SU-DHL-6 (cell line): ENCODE results near the gene HOXA7.

Experiments used
- CTCF ChIP-seq: fragments of 200-600 bp; sonication (generic); IDR thresholded peaks from one replicate; pipeline ENCODE4 v1.5.1; 2017; ENCODE audit warnings: antibody characterized with exemption, mild to moderate bottlenecking, low read length, moderate library complexity; ENCODE audit not compliant: insufficient read depth, poor library complexity, severe bottlenecking
- EZH2phosphoT487 ChIP-seq: fragments of 200-600 bp; sonication (generic), shearing (Covaris generic); conservative IDR thresholded peaks from 2 replicates; pipeline ENCODE4 v1.6.1; 2018; ENCODE audit warnings: mild to moderate bottlenecking, antibody characterized with exemption, low read length, moderate library complexity, mixed read lengths

GRCh38 chr7:27185854-27186667, 29.6 kb upstream of the HOXA7 start:
- TF ChIP-seq CTCF, result no peak
- no peak for TF ChIP-seq EZH2phosphoT487
